Mucosa of rectum (tissue), 2 donors: Measurements from ENCODE around the gene TMEM203.
A peak's percentile ranks its signal among the peaks of the same experiment; 100 is the strongest.
"Not testable (repeated sequence)": the region's sequence is repeated elsewhere in the genome, so short reads cannot be mapped to it uniquely, and the experiment has no call there.

Experiments
- H3K27ac ChIP-seq, 2 donors: one replicate each; pipeline ENCODE4 v1.7.0; 2013; ENCODE audit warnings: inconsistent platforms in 2 of 2, low read depth in 2 of 2, low read length in 2 of 2
- H3K27me3 ChIP-seq, 2 donors: one replicate each; pipeline ENCODE4 v1.7.0; 2013; ENCODE audit warnings: low read length in 2 of 2; ENCODE audit not compliant: control insufficient read depth in 2 of 2, insufficient read depth in 2 of 2
- H3K36me3 ChIP-seq, 2 donors: one replicate each; pipeline ENCODE4 v1.7.0; 2013; ENCODE audit warnings: low read length in 2 of 2; ENCODE audit not compliant: control insufficient read depth in 2 of 2, insufficient read depth in 2 of 2
- H3K4me1 ChIP-seq, 2 donors: one replicate each; pipeline ENCODE4 v1.7.0; 2013; ENCODE audit warnings: low read length in 2 of 2, mild to moderate bottlenecking in 1 of 2; ENCODE audit not compliant: control insufficient read depth in 2 of 2, insufficient read depth in 2 of 2
- H3K4me3 ChIP-seq, 2 donors: one replicate each; pipeline ENCODE4 v1.7.0; 2013; ENCODE audit warnings: low read length in 2 of 2
- H3K9ac ChIP-seq, 2 donors: one replicate each; pipeline ENCODE4 v1.7.0; 2013; ENCODE audit warnings: low read length in 2 of 2, low read depth in 1 of 2, mild to moderate bottlenecking in 1 of 2
- H3K9me3 ChIP-seq, 2 donors: one replicate each; pipeline ENCODE4 v1.7.0; 2013; ENCODE audit warnings: low read length in 2 of 2; ENCODE audit not compliant: control insufficient read depth in 2 of 2
- donor health status: healthy.
- donor health status: Normal muscosa, but diverticular disease.

TMEM203 gene

GRCh38 chr9:137240841-137241489, 35.5 kb upstream of the TMEM203 start, which contains the start of gene TUBB4B:
Gene TUBB4B (plus strand): TSS chr9:137241287. CDS start chr9:137241361, 74 bp downstream.
- H3K4me1 ChIP-seq, result peaks cover 52 to 60% of the 10 kb centered on the region in 2 donors
- H3K27me3 ChIP-seq, result no peaks in the 10 kb centered on the region
- H3K27ac ChIP-seq, result peak within 1 kb of the TSS; percentile 99
- H3K9ac ChIP-seq, result peak within 1 kb of the TSS; percentile 72 to 94
- H3K9me3 ChIP-seq, result no peaks in the 10 kb centered on the region
- peaks cover 14 to 19% of the 10 kb centered on the region in 2 donors for H3K36me3 ChIP-seq
- H3K4me3 ChIP-seq, result peak within 1 kb of the TSS; percentile 75 to 85

GRCh38 chr9:137240318-137240840, 34.9 kb upstream of the TMEM203 start:
- H3K4me1 ChIP-seq, result peaks cover 52 to 60% of the 10 kb centered on the region in 2 donors
- H3K36me3 ChIP-seq, result peaks cover 14 to 19% of the 10 kb centered on the region in 2 donors
- H3K27ac ChIP-seq, result peak overlapping the region; percentile 99
- H3K9me3 ChIP-seq, result no peaks in the 10 kb centered on the region
- no peaks in the 10 kb centered on the region for H3K27me3 ChIP-seq
- H3K9ac ChIP-seq, result peak overlapping the region; percentile 72 to 94
- peak overlapping the region; percentile 71 to 78 for H3K4me3 ChIP-seq

GRCh38 chr9:137239541-137240200, 34.2 kb upstream of the TMEM203 start:
- peak overlapping the region; percentile 72 to 94 for H3K9ac ChIP-seq
- H3K9me3 ChIP-seq, H3K27me3 ChIP-seq: not testable (repeated sequence)
- peaks cover 52 to 60% of the 10 kb centered on the region in 2 donors for H3K4me1 ChIP-seq
- H3K27ac ChIP-seq, result peak overlapping the region; percentile 99
- peaks cover 14 to 19% of the 10 kb centered on the region in 2 donors for H3K36me3 ChIP-seq
- H3K4me3 ChIP-seq, result peak overlapping the region; percentile 71 to 78

- Histone ChIP-seq H3K9ac (peak overlapping the region in 1 of 2 donors; percentile 65), H3K27ac (peak overlapping the region; percentile 75 to 80), H3K9me3 (no peaks in the 10 kb centered on the region), H3K36me3 (peaks cover 6 to 11% of the 10 kb centered on the region in 2 donors), H3K4me1 (peaks cover 43 to 47% of the 10 kb centered on the region in 2 donors), H3K27me3 (peaks cover 11 to 14% of the 10 kb centered on the region in 2 donors), H3K4me3 (peak overlapping the region in 1 of 2 donors; percentile 22)
Observed at GRCh38 chr9:137237759-137238726, 32.6 kb upstream of the TMEM203 start.

- H3K9me3 ChIP-seq, result no peaks in the 10 kb centered on the region
- H3K27ac ChIP-seq, result peak overlapping the region; percentile 75 to 80
- peaks cover 0 to under 1% of the 10 kb centered on the region in 2 donors for H3K36me3 ChIP-seq
- H3K4me3 ChIP-seq, result peak overlapping the region; percentile 13 to 50
- peaks cover 36 to 43% of the 10 kb centered on the region in 2 donors for H3K4me1 ChIP-seq
- peaks cover 11 to 22% of the 10 kb centered on the region in 2 donors for H3K27me3 ChIP-seq
- peak overlapping the region; percentile 63 to 65 for H3K9ac ChIP-seq
Observed at GRCh38 chr9:137236936-137237421, 31.5 kb upstream of the TMEM203 start.

GRCh38 chr9:137236238-137236935, 30.9 kb upstream of the TMEM203 start:
- Histone ChIP-seq H3K27me3 (peaks cover 11 to 28% of the 10 kb centered on the region in 2 donors), H3K9me3 (no peaks in the 10 kb centered on the region), H3K27ac (peak overlapping the region in 1 of 2 donors; percentile 23), H3K4me1 (peaks cover 36 to 43% of the 10 kb centered on the region in 2 donors), H3K9ac (peak overlapping the region; percentile 63 to 65), H3K4me3 (peak overlapping the region; percentile 13 to 50), H3K36me3 (no peaks in the 10 kb centered on the region)

- no peak overlapping the region for H3K4me3 ChIP-seq
- H3K9ac ChIP-seq, result peak overlapping the region in 1 of 2 donors; percentile 65
- peaks cover 36 to 43% of the 10 kb centered on the region in 2 donors for H3K4me1 ChIP-seq
- H3K36me3 ChIP-seq, result no peaks in the 10 kb centered on the region
- peaks cover 13 to 29% of the 10 kb centered on the region in 2 donors for H3K27me3 ChIP-seq
- H3K9me3 ChIP-seq, result no peaks in the 10 kb centered on the region
- H3K27ac ChIP-seq, result no peak overlapping the region
Observed at GRCh38 chr9:137235424-137236237, 30.2 kb upstream of the TMEM203 start.

GRCh38 chr9:137234758-137235423, 29.4 kb upstream of the TMEM203 start:
- no peak overlapping the region for H3K27ac ChIP-seq
- H3K36me3 ChIP-seq, result no peaks in the 10 kb centered on the region
- no peak overlapping the region for H3K4me3 ChIP-seq
- H3K4me1 ChIP-seq, result peaks cover 38 to 42% of the 10 kb centered on the region in 2 donors
- peaks cover 13 to 31% of the 10 kb centered on the region in 2 donors for H3K27me3 ChIP-seq
- no peak overlapping the region for H3K9ac ChIP-seq
- H3K9me3 ChIP-seq, result no peaks in the 10 kb centered on the region
